ENCODE results near the gene POLG2.
"Not testable (repeated sequence)": the region's sequence is repeated elsewhere in the genome, so short reads cannot be mapped to it uniquely, and the experiment has no call there.

The POLG2 gene

DNA sequence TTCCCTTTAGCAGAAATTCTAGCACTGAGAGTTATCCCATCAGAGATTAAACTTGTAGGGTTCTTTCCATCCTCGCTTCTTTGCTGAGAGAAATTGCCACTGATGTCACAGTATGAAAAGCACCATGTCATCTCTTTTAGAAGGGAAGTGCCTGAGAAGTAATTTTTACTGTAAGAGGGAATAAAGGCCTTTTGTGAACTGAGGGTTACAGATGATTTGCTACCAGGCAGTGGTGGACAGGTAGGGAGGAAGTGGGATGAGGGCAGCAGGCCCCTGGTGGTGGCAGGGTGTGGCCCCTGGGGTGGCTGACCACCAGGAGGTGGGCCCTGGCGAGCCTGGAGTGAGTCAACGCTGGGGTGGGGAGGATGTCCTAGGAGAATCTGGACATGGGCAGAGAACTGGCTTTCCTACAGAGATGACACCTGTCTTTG lies 54.3 kb downstream of the POLG2 start:
- DNase-seq (ENCODE audit: low read depth in 2 of 2), result no peak
- TF ChIP-seq, protein P1, sequence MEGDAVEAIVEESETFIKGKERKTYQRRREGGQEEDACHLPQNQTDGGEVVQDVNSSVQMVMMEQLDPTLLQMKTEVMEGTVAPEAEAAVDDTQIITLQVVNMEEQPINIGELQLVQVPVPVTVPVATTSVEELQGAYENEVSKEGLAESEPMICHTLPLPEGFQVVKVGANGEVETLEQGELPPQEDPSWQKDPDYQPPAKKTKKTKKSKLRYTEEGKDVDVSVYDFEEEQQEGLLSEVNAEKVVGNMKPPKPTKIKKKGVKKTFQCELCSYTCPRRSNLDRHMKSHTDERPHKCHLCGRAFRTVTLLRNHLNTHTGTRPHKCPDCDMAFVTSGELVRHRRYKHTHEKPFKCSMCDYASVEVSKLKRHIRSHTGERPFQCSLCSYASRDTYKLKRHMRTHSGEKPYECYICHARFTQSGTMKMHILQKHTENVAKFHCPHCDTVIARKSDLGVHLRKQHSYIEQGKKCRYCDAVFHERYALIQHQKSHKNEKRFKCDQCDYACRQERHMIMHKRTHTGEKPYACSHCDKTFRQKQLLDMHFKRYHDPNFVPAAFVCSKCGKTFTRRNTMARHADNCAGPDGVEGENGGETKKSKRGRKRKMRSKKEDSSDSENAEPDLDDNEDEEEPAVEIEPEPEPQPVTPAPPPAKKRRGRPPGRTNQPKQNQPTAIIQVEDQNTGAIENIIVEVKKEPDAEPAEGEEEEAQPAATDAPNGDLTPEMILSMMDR (IDR thresholded peaks at IDR 0.05; ENCODE audit: low read depth, low read length), result no peak
- H3K4me3 ChIP-seq (replicated peaks in 1 of 2; ENCODE audit: low read depth in 2 of 2, low read length in 2 of 2), result no peak overlapping the region

DNA sequence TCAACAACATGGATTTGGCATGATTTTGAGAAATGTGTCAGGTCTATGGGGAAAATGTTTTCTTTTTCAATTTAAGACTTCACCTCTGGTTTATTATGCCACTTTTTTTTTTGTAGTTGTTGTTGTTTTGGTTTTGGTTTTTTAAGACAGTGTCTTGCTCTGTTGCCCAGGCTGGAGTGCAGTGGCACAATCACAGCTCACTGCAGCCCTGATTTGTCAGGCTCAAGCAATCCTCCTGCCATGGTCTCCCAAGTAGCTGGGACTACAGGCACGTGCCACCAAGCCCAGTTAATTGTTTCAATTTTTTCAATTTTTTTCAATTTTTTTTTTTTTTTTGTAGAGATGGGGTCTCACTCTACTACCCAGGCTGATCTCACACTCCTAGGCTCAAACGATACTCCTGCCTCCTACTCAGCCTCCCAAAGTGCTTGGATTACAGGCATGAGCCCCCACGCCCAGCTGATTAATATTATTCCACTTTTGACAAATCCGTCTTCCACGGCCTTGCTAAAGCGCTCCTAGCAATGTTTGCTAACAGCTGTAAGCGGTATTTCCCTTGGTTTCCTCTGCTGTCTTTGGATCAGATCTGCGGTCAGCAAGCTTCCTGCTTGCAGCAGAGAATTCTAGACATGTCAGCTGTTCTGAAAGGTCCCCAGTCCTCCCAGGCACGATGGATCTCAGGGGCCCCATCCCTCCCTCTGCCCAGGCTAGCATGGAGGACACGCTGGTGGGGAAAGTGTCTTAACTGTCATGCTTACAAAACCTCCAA lies 54.9 kb downstream of the POLG2 start:
- DNase-seq (ENCODE audit: low read depth in 2 of 2), result peak; percentile 76 to 79
- TF ChIP-seq, protein P1 (IDR thresholded peaks at IDR 0.05; ENCODE audit: low read depth, low read length), result no peak
- no peak overlapping the region for H3K4me3 ChIP-seq (replicated peaks in 1 of 2; ENCODE audit: low read depth in 2 of 2, low read length in 2 of 2)

DNA sequence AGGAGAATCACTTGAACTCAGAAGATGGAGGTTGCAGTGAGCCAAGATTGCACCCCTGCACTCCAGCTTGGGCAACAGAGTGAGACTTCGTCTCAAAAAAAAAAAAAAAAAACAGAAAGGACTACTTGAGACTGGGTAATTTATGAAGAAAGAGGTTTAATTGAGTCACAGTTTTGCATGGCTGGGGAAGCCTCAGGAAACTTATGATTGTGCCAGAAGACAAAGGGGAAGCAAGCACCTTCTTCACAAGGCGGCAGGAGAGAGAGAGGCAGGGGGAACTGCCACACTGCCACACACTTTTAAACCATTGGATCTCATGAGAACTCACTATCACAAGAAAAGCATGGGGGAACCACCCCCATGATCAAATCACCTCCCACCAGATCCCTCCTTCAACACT lies 56.9 kb downstream of the POLG2 start:
- no peak overlapping the region for H3K4me3 ChIP-seq (replicated peaks in 1 of 2; ENCODE audit: low read depth in 2 of 2, low read length in 2 of 2)
- no peak for DNase-seq (ENCODE audit: low read depth in 2 of 2)
- TF ChIP-seq, protein P1 (IDR thresholded peaks at IDR 0.05; ENCODE audit: low read depth, low read length), result no peak

DNA sequence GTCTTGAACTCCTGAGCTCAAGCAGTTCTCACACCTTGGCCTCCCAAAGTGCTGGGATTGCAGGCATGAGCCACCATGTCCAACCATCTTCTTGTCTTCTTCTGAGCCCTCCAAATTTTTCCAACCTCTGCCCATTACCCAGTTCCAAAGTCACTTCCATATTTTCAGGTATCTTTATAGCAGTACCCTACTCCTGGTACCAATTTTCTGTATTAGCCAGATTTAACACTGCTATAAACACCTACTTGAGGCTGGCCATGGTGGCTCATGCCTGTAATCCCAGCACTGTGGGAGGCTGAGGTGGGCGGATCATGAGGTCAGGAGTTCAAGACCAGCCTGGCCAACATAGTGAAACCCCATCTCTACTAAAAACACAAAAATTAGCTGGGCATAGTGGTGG lies 57.3 kb downstream of the POLG2 start:
- H3K4me3 ChIP-seq (replicated peaks in 1 of 2; ENCODE audit: low read depth in 2 of 2, low read length in 2 of 2); DNase-seq (ENCODE audit: low read depth in 2 of 2): not testable (repeated sequence)

DNA sequence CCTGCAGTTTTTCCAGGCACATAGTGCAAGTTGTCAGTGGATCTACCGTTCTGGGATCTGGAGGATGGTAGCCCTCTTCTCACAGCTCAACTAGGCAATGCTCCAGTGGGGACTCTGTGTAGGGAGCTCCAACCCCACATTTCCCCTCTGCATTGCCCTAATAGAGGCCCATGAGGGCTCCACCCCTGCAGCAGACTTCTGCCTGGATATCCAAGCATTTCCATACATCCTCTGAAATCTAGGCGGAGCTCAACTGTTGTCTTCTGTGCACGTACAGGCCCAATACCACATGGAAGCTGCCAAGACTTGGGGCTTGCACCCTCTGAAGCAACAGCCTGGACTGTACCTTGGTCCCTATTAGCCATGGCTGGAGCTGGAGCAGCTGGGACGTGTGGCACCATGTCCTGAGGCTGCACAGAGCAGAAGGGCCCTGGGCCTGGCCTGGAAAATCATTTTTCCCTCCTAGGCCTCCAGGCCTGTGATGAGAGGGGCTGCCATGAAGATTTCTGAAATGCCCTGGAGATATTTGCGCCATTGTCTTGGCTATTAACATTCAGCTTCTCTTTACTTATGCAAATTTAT lies 58.8 kb downstream of the POLG2 start:
- DNase-seq (ENCODE audit: low read depth in 2 of 2), result no peak
- TF ChIP-seq, protein P1 (IDR thresholded peaks at IDR 0.05; ENCODE audit: low read depth, low read length), result no peak
- no peak overlapping the region for H3K4me3 ChIP-seq (replicated peaks in 1 of 2; ENCODE audit: low read depth in 2 of 2, low read length in 2 of 2)

DNA sequence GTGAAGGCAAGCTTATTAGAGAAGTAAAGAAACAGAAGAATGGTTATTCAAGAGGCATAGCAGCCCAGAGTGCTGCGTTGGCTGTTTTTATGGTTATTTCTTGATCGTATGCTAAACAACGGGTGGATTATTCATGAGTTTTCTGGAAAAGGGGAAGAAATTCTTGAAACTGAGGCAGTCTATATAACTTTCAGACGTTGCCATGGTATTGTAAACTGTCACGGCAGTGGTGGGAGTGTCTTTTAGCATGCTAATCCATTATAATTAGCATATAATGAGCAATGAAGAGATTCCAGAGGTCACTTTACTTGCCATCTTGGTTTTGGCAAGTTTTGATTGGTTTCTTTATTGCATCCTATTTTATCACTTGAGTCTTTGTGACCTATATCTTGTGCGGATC lies 65.3 kb downstream of the POLG2 start:
- TF ChIP-seq, protein P1 (IDR thresholded peaks at IDR 0.05; ENCODE audit: low read depth, low read length), result no peak
- no peak for DNase-seq (ENCODE audit: low read depth in 2 of 2)

DNA sequence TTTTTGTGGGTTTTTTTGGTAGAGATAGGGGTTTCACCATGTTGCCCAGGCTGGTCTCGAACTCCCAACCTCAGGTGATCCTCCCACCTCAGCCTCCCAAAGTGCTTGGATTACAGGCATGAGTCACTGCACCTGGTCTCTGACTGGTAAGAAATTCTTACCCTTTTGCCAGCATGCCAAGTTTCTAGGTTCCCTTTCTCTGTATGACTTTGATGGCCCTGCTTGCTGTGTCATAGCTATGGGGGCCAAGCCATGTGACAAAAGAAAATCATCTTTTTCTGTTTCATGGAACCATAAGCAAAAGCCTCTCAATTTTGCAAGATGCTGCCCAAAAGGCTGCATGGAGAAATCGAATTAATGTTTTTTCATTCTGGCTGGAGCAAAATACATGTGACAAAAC lies 66.8 kb downstream of the POLG2 start:
- DNase-seq (ENCODE audit: low read depth in 2 of 2); H3K4me3 ChIP-seq (replicated peaks in 1 of 2; ENCODE audit: low read depth in 2 of 2, low read length in 2 of 2): not testable (repeated sequence)

More for the DNA sequence above, 65.3 kb downstream of the POLG2 start:
- H3K4me3 ChIP-seq (replicated peaks in 1 of 2; ENCODE audit: low read depth in 2 of 2, low read length in 2 of 2), result no peak overlapping the region

DNA sequence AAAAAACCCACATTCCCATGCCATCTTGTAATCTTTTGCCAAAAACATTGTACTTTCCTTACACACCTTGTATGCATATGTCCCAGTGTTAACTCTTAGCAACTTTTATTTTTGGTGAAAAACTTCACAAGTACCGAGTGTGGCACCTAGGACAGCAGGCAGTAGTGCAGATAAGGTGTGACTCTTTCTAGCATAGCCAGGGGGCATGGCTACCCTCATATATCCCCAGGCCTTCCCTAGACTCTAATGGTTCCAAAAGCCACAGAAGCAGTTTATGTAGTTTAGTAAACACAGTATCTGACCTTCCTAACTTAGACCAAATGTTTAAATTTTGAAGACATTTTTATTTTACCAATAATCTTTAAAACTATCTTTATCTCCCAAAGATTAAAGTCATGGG lies 68.4 kb downstream of the POLG2 start:
- no peak overlapping the region for H3K4me3 ChIP-seq (replicated peaks in 1 of 2; ENCODE audit: low read depth in 2 of 2, low read length in 2 of 2)
- no peak for DNase-seq (ENCODE audit: low read depth in 2 of 2)
- TF ChIP-seq, protein P1 (IDR thresholded peaks at IDR 0.05; ENCODE audit: low read depth, low read length), result no peak

Data from cardiac fibroblast (primary cell).